CD4-positive, alpha-beta memory T cell (primary cell): ENCODE data around the gene TMEM267. TPM values are rescaled to one million over a fixed set of nuclear protein-coding genes. Genes with fewer than 3 reads are reported as not detected.

Experiments used
- CTCF ChIA-PET: fragments of 350-600 bp; sonication (Branson Sonifier 250); formaldehyde crosslinking; loops from one replicate; lab custom pipeline; 2021; ENCODE audit warnings: inconsistent platforms; ENCODE audit not compliant: partially characterized antibody; lab: Charles Lee
- POLR2A ChIA-PET: fragments of 350-600 bp; sonication (Branson Sonifier 250); formaldehyde crosslinking; loops from one replicate; lab custom pipeline; 2021; ENCODE audit not compliant: partially characterized antibody; lab: Charles Lee
- DNase-seq, 5 donors: peaks; one replicate each; pipeline versions ENCODE4 v3.0.0 to v3.0.0-alpha.2; 2020 to 2022; ENCODE audit warnings: mixed read lengths in 1 of 5
- H3K27ac ChIP-seq: one replicate; pipeline ENCODE4 v1.7.0; 2013; ENCODE audit warnings: low read depth, low read length
- H3K27me3 ChIP-seq: 2 replicates; pipeline ENCODE4 v1.7.0; 2013; ENCODE audit warnings: mild to moderate bottlenecking, low read length, moderate library complexity; ENCODE audit not compliant: insufficient read depth
- H3K36me3 ChIP-seq: 2 replicates; pipeline ENCODE4 v1.7.0; 2013; ENCODE audit warnings: mild to moderate bottlenecking, low read length, moderate library complexity; ENCODE audit not compliant: insufficient read depth
- H3K4me1 ChIP-seq: 2 replicates; pipeline ENCODE4 v1.7.0; 2013; ENCODE audit warnings: mild to moderate bottlenecking, low read length, moderate library complexity; ENCODE audit not compliant: insufficient read depth
- H3K4me3 ChIP-seq, 2 donors: one replicate each; pipeline ENCODE4 v1.7.0; 2013; ENCODE audit warnings: low read length in 2 of 2, mild to moderate bottlenecking in 1 of 2
- H3K9me3 ChIP-seq, 2 donors: one replicate each; pipeline ENCODE4 v1.7.0; 2013; ENCODE audit warnings: low read length in 2 of 2, control low read depth in 1 of 2; ENCODE audit not compliant: control insufficient read depth in 1 of 2
- H3K27ac Mint-ChIP-seq, 7 donors: one replicate each; pipeline ENCODE4 v1.8.0; 2020 to 2021; ENCODE audit warnings: mixed read lengths in 7 of 7, mild to moderate bottlenecking in 6 of 7, inconsistent platforms in 3 of 7, moderate library complexity in 3 of 7
- H3K27me3 Mint-ChIP-seq, 2 donors: one replicate each; pipeline ENCODE4 v1.8.0; 2020 to 2021; ENCODE audit warnings: mixed read lengths in 2 of 2
- H3K36me3 Mint-ChIP-seq, 2 donors: one replicate each; pipeline ENCODE4 v1.8.0; 2020 to 2021; ENCODE audit warnings: mixed read lengths in 2 of 2, inconsistent platforms in 1 of 2, mild to moderate bottlenecking in 1 of 2
- H3K4me1 Mint-ChIP-seq, 4 donors: one replicate each; pipeline ENCODE4 v1.8.0; 2020 to 2021; ENCODE audit warnings: mixed read lengths in 4 of 4, mild to moderate bottlenecking in 1 of 4
- H3K4me3 Mint-ChIP-seq, 8 donors: one replicate each; pipeline ENCODE4 v1.8.0; 2020 to 2021; ENCODE audit warnings: mixed read lengths in 8 of 8, mild to moderate bottlenecking in 7 of 8, moderate library complexity in 6 of 8, inconsistent platforms in 3 of 8
- H3K9me3 Mint-ChIP-seq, 8 donors: one replicate each; pipeline ENCODE4 v1.8.0; 2020 to 2021; ENCODE audit warnings: mixed read lengths in 8 of 8, mild to moderate bottlenecking in 5 of 8, inconsistent platforms in 3 of 8, moderate library complexity in 1 of 8
- intact Hi-C: fragments of 100-400 bp; cut with micrococcal nuclease; formaldehyde crosslinking; loops from one replicate; pipeline ENCODE4 v1.15.1; 2023
- polyA plus RNA-seq, 2 donors: library from polyadenylated mRNA; unstranded; fragments of 300-500 nt; fragmentation: Illumina TruSeq; gene quantifications; one replicate each; pipeline ENCODE4 v1.2.3, GENCODE V29; 2021
- total RNA-seq, 2 experiments: library from RNA; stranded (reverse); gene quantifications; one replicate each; pipeline ENCODE4 v1.2.3, GENCODE V29; 2021

TMEM267 gene
- total and polyA plus RNA-seq, 4 experiments from 2014 or later = 16.6 to 39.1 (median 22.1) TPM

DNA sequence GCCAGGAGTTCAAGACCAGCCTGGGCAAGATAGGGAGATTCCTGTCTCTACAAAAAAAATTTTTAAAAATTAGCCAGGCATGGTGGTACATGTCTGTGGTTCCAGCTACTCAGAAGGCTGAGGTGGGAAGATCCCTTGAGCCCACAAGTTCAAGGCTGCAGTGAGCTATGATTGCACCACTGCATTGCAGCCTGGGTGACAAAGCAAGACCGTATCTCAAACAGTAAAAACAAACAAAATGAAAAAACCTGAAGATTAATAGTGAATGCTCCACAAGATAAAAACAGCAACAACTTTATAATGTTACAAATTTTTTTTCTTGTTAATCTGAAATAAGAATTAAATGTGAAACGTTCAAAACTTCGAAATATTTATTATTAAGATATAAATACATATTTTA, 2.7 kb upstream of the TMEM267 start:
- no peaks in the 10 kb centered on the region for H3K27me3 ChIP-seq
- ChIA-PET CTCF (interaction anchor here (0.6 to 3.3 kb wide), 12 partner anchors 13 to 493 kb away, joined by 3 to 40 read pairs (median 4); partner anchors contain the start of genes C5orf34, HMGCS1 and NNT), POLR2A (interaction anchor here (3.2 to 4.4 kb wide), 10 partner anchors 28 to 577 kb away, joined by 22 to 124 read pairs (median 84); partner anchors contain the start of genes C5orf34, HMGCS1, PAIP1 and ZNF131)
- Mint-ChIP-seq H3K4me1 (peaks cover 19 to 46% (median 29%) of the 10 kb centered on the region in 4 donors), H3K27me3 (no peaks in the 10 kb centered on the region), H3K9me3 (peaks cover 0 to 2% (median 0%) of the 10 kb centered on the region in 8 donors), H3K4me3 (no peak overlapping the region), H3K36me3 (peaks cover 0 to 16% of the 10 kb centered on the region in 2 donors), H3K27ac (peak overlapping the region; percentile 72 to 100 (median 98))
- H3K27ac ChIP-seq = peak overlapping the region; percentile 92
- H3K36me3 ChIP-seq = no peaks in the 10 kb centered on the region
- intact Hi-C loops = loop anchor here (10.0 kb wide), 1 partner anchor 1318 kb away; the partner anchor contains the start of gene MRPS30
- no peak for DNase-seq
- peaks cover 35% of the 10 kb centered on the region for H3K4me1 ChIP-seq
- H3K9me3 ChIP-seq = no peaks in the 10 kb centered on the region
- H3K4me3 ChIP-seq = no peak overlapping the region

DNA sequence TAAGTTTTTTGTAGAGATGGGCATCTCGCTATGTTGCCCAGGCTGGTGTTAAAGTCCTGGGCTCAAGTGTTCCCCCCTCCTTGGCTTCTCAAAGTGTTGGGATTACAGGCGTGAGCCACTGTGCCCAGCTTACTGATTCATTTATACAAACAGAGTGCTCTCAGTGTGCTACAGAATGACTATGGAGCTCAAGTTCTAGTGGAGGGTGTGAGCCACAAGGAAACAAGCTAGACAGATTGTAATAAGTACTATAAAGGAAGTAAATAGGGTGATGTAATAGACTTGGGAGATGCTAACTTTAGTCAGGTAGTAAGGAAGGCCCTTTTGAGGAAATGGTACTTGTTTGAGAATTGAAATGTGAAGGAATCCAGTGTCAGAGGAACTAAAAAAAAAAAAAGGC, 1.7 kb upstream of the TMEM267 start:
- H3K9me3 Mint-ChIP-seq = peaks cover 0 to 2% (median 0%) of the 10 kb centered on the region in 8 donors
- Histone ChIP-seq H3K4me3 (no peak overlapping the region), H3K27me3 (no peaks in the 10 kb centered on the region), H3K27ac (peak overlapping the region; percentile 92), H3K9me3 (no peaks in the 10 kb centered on the region), H3K4me1 (peaks cover 35% of the 10 kb centered on the region), H3K36me3 (no peaks in the 10 kb centered on the region)
- H3K27me3 Mint-ChIP-seq = no peaks in the 10 kb centered on the region
- H3K36me3 Mint-ChIP-seq = peaks cover 0 to 16% of the 10 kb centered on the region in 2 donors
- H3K4me1 Mint-ChIP-seq = peaks cover 19 to 49% (median 30%) of the 10 kb centered on the region in 4 donors
- POLR2A ChIA-PET = interaction anchor here (0.6 to 4.4 kb wide), 21 partner anchors 12 to 1581 kb away, joined by 3 to 124 read pairs (median 41); partner anchors contain the start of genes C5orf34, HMGCS1, NNT and PAIP1
- no peak for DNase-seq
- intact Hi-C loops = loop anchor here (2.0 to 10.0 kb wide), 2 partner anchors 419 to 1319 kb away; partner anchors contain the start of gene MRPS30
- H3K27ac Mint-ChIP-seq = peak overlapping the region; percentile 72 to 100 (median 98)
- H3K4me3 Mint-ChIP-seq = peak overlapping the region in 5 of 8 donors; percentile 32 to 54 (median 50)
- CTCF ChIA-PET = interaction anchor here (0.7 to 3.3 kb wide), 19 partner anchors 10 to 576 kb away, joined by 3 to 40 read pairs (median 14); partner anchors contain the start of genes C5orf34, HMGCS1 and NNT

GRCh38 chr5:43484106-43484849, 613 bp upstream of the TMEM267 start:
- H3K27me3 ChIP-seq = no peaks in the 10 kb centered on the region
- DNase-seq = peak; percentile 85 to 89 (median 87)
- no peaks in the 10 kb centered on the region for H3K9me3 ChIP-seq
- H3K4me1 ChIP-seq = peaks cover 40% of the 10 kb centered on the region
- peak overlapping the region; percentile 96 to 99 (median 98) for H3K4me3 Mint-ChIP-seq
- peaks cover 21 to 57% (median 31%) of the 10 kb centered on the region in 4 donors for H3K4me1 Mint-ChIP-seq
- peaks cover 0 to 12% of the 10 kb centered on the region in 2 donors for H3K36me3 Mint-ChIP-seq
- intact Hi-C loops = loop anchor here (1.0 to 10.0 kb wide), 9 partner anchors 31 to 1580 kb away; partner anchors contain the start of genes C5orf34, HMGCS1, MRPS30 and RIMOC1
- CTCF ChIA-PET = interaction anchor here (0.7 to 3.3 kb wide), 54 partner anchors 8 to 1614 kb away, joined by 3 to 40 read pairs (median 4); partner anchors contain the start of genes ANXA2R, C5orf34, HMGCS1 and NNT
- peak overlapping the region; percentile 98 to 100 (median 100) for H3K27ac Mint-ChIP-seq
- H3K4me3 ChIP-seq = peak overlapping the region; percentile 50 to 59
- no peaks in the 10 kb centered on the region for H3K36me3 ChIP-seq
- POLR2A ChIA-PET = interaction anchor here (0.5 to 4.4 kb wide), 59 partner anchors 8 to 1614 kb away, joined by 3 to 124 read pairs (median 7); partner anchors contain the start of genes C5orf34, FBXO4, HMGCS1 and MRPS30
- peaks cover 0 to 2% (median 0%) of the 10 kb centered on the region in 8 donors for H3K9me3 Mint-ChIP-seq
- H3K27me3 Mint-ChIP-seq = no peaks in the 10 kb centered on the region
- peak overlapping the region; percentile 92 for H3K27ac ChIP-seq

- H3K27me3 Mint-ChIP-seq = no peaks in the 10 kb centered on the region
- Histone ChIP-seq H3K36me3 (no peaks in the 10 kb centered on the region), H3K27ac (peak overlapping the region; percentile 92), H3K27me3 (no peaks in the 10 kb centered on the region), H3K4me3 (peak overlapping the region; percentile 50 to 59), H3K4me1 (peaks cover 40% of the 10 kb centered on the region), H3K9me3 (no peaks in the 10 kb centered on the region)
- H3K4me1 Mint-ChIP-seq = peaks cover 21 to 57% (median 32%) of the 10 kb centered on the region in 4 donors
- peaks cover 0 to 2% (median 0%) of the 10 kb centered on the region in 8 donors for H3K9me3 Mint-ChIP-seq
- peak overlapping the region; percentile 94 to 100 (median 100) for H3K27ac Mint-ChIP-seq
- ChIA-PET POLR2A (interaction anchor here (1.2 to 4.4 kb wide), 8 partner anchors 41 to 1578 kb away, joined by 5 to 124 read pairs (median 56); partner anchors contain the start of genes NNT, PAIP1, RIMOC1 and ZNF131), CTCF (no interaction called here)
- H3K36me3 Mint-ChIP-seq = peaks cover 0 to 12% of the 10 kb centered on the region in 2 donors
- peak overlapping the region; percentile 96 to 99 (median 98) for H3K4me3 Mint-ChIP-seq
- intact Hi-C loops = loop anchor here (1.0 to 10.0 kb wide), 7 partner anchors 74 to 1322 kb away; partner anchors contain the start of genes MRPS30 and NNT
- DNase-seq = no peak
Observed at GRCh38 chr5:43482490-43483297, 971 bp downstream of the TMEM267 start.

GRCh38 chr5:43469671-43470391, 13.8 kb downstream of the TMEM267 start:
- ChIA-PET POLR2A (interaction anchor here (1.7 kb wide), 1 partner anchor 14 kb away, joined by 6 read pairs; the partner anchor contains the start of gene TMEM267), CTCF (interaction anchor here (1.1 kb wide), 1 partner anchor 15 kb away, joined by 3 read pairs; no protein-coding TSS in a partner anchor)
- peaks cover 0 to 6% of the 10 kb centered on the region in 2 donors for H3K9me3 ChIP-seq
- Mint-ChIP-seq H3K27me3 (no peaks in the 10 kb centered on the region), H3K4me1 (peaks cover 12 to 45% (median 17%) of the 10 kb centered on the region in 4 donors), H3K9me3 (peaks cover 2 to 30% (median 19%) of the 10 kb centered on the region in 8 donors), H3K4me3 (no peak overlapping the region), H3K27ac (no peak overlapping the region), H3K36me3 (peaks cover 59 to 78% of the 10 kb centered on the region in 2 donors)
- H3K27me3 ChIP-seq = no peaks in the 10 kb centered on the region
- no peak overlapping the region for H3K4me3 ChIP-seq
- no peaks in the 10 kb centered on the region for H3K4me1 ChIP-seq
- DNase-seq = no peak
- no peak overlapping the region for H3K27ac ChIP-seq
- peaks cover 4% of the 10 kb centered on the region for H3K36me3 ChIP-seq
- intact Hi-C loops = no loop called here

GRCh38 chr5:43467100-43467499, 16.6 kb downstream of the TMEM267 start:
- CTCF ChIA-PET = interaction anchor here (1.8 kb wide), 1 partner anchor 12 kb away, joined by 4 read pairs; no protein-coding TSS in a partner anchor

More at GRCh38 chr5:43467100-43467499, 16.6 kb downstream of the TMEM267 start:
- Histone ChIP-seq H3K4me3 (no peak overlapping the region), H3K4me1 (no peaks in the 10 kb centered on the region), H3K9me3 (peaks cover 0 to 6% of the 10 kb centered on the region in 2 donors), H3K27ac (no peak overlapping the region), H3K36me3 (peaks cover 4% of the 10 kb centered on the region), H3K27me3 (no peaks in the 10 kb centered on the region)
- peak overlapping the region in 1 of 8 donors; percentile 1 for H3K4me3 Mint-ChIP-seq
- peaks cover 2 to 30% (median 19%) of the 10 kb centered on the region in 8 donors for H3K9me3 Mint-ChIP-seq
- POLR2A ChIA-PET = interaction anchor here (0.6 kb wide), 1 partner anchor 185 kb away, joined by 3 read pairs; no protein-coding TSS in a partner anchor
- H3K36me3 Mint-ChIP-seq = peaks cover 53 to 66% of the 10 kb centered on the region in 2 donors
- H3K27ac Mint-ChIP-seq = no peak overlapping the region
- intact Hi-C loops = no loop called here
- peaks cover under 1 to 33% (median 8%) of the 10 kb centered on the region in 4 donors for H3K4me1 Mint-ChIP-seq
- no peaks in the 10 kb centered on the region for H3K27me3 Mint-ChIP-seq
- DNase-seq = no peak
